Activated gamma-delta T cell (primary cell): Measurements from ENCODE around the gene KLRC2.
"Not testable (repeated sequence)": the region's sequence is repeated elsewhere in the genome, so short reads cannot be mapped to it uniquely, and the experiment has no call there.

Source experiments
- DNase-seq: peaks from one replicate; lab custom pipeline; 2025; lab: John Stamatoyannopoulos, UW
- total RNA-seq, 2 donors: gene quantifications; one replicate each; lab custom pipeline; 2026; lab: John Stamatoyannopoulos, UW

Gene KLRC2
- total RNA-seq: 17.8 to 22.7 reads per million in 2 donors

- not testable (repeated sequence) for DNase-seq
Measured at GRCh38 chr12:10435816-10436215, at the start of gene KLRC2. Gene KLRC2, minus strand, starts transcription at chr12:10436010. Its CDS starts 24 bp downstream, at chr12:10435986.

DNA sequence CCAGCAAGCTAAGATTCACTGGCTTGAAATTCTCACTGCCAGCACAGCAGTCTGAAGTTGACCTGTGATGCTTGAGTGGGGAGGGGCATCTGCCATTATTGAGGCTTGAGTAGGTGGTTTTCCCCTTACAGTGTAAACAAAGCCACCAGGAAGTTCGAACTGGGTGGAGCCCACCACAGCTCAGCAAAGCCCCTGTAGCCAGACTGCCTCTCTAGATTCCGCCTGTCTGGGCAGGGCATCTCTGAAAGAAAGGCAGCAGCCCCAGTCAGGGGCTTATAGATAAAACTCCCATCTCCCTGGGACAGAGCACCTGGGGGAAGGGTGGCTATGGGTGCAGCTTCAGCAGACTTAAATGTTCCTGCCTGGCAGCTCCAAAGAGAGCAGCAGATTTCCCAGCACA is 46.1 kb upstream of the KLRC2 start:
- not testable (repeated sequence) for DNase-seq

- DNase-seq: not testable (repeated sequence)
Measured at GRCh38 chr12:10472808-10473207, 37.0 kb upstream of the KLRC2 start.

DNA sequence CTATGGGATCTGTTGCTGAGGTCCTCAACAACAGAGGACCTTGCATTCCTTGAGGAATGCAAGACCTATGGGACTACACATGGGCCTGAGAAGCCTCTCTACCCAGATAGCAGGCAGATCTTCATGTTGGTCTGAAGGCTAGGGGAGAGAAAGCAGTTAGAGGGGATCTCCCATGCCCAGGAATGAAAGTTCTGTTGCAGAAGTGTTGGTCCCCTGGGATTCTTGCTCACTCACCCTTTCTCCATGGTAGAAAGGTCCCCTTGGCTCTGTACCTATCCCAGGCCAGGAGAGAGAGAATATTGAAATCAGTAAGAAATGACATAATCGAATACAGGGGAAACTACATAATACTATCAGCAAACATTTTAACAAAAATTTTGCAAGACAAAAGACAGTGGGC is 33.9 kb upstream of the KLRC2 start:
- DNase-seq: no peak

GRCh38 chr12:10466311-10466710 is 30.5 kb upstream of the KLRC2 start:
- DNase-seq: no peak

- no peak for DNase-seq
Measured at GRCh38 chr12:10457760-10458159, 21.9 kb upstream of the KLRC2 start.

DNA sequence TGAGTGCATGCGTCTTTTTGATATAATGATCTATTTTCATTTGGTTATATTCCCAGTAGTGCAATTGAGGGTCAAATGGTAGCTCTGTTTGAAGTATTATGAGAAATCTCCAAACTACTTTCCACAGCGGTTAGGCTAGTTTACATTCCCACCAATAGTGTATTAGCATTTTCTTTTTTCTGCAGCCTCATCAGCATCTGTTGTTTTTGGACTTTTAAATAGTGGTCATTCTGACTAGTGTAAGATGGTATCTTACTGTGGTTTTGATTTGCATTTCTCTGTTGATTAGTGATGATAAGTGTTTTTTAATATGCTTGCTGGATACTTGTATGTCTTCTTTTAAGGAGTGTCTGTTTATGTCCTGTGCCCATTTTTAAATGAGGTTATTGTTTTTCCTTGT is 21.0 kb upstream of the KLRC2 start:
- DNase-seq: no peak

GRCh38 chr12:10455766-10456165 is 20.0 kb upstream of the KLRC2 start:
- no peak for DNase-seq

DNA sequence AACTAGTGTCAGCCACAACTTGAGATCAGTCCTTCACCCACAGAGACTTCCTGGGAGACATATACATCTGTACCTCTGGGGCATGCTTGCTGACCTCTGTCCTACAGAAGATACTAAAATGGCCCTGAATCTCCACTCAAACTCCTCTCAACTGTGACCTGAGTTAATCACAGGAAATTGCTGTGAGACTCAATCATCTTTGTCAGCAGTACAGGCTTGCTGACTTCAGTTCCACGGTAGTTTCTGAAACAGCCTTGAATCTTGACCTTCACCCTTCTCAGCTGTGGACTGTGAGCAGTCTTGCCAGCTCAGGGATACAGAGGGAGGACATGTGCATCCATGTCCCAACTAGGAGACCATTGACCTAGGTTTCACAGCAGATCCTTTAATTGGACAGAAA is 18.7 kb upstream of the KLRC2 start:
- DNase-seq: no peak

DNA sequence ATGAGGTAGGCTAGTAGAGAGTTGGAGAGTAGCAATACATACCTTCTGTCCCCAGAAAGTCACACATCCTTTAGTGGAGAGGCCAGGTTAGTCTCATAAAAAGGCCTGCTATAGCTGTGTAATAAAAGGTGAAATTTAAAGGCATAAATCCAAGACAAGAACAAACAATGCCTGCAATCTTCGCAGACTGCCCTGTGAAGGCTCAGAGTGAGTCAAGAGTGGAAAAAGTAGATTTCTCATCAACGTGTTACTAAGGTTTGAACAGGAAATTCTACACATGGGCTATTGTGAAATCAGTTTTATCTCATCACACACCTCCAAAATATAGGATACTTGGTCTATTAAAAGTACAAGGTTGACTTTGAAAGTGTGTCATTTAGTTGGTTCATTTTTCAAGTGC is 17.3 kb upstream of the KLRC2 start, which contains the start of gene KLRC1:
Gene KLRC1 (minus strand): TSS at position 222 of the 400 bp plus-strand sequence. CDS start 2,221 bp downstream, outside the sequence.
- no peak for DNase-seq

- no peak for DNase-seq
Measured at GRCh38 chr12:10448236-10448635, 12.4 kb upstream of the KLRC2 start.

GRCh38 chr12:10446052-10446451 is 10.2 kb upstream of the KLRC2 start:
- DNase-seq: not testable (repeated sequence)

DNA sequence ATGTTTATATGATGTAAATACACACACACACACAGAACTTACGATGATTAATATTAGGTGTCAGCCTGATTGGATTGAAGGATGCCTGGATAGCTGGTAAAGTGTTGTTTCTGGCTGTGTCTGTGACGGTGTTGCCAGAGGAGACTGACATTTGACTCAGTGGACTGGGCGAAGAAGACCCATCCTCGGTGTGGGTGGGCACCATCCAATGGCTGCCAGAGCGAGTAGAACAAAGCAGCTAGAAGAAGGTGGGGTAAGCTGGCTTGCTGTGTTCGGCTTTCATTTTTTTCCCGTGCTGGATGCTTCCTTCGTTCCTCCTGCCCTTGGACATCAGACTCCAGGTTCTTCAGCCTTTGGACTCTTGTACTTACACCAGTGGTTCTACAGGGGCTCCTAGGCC is 5.3 kb upstream of the KLRC2 start:
- not testable (repeated sequence) for DNase-seq

- DNase-seq: not testable (repeated sequence)
Measured at GRCh38 chr12:10439608-10440274, 3.9 kb upstream of the KLRC2 start.

DNA sequence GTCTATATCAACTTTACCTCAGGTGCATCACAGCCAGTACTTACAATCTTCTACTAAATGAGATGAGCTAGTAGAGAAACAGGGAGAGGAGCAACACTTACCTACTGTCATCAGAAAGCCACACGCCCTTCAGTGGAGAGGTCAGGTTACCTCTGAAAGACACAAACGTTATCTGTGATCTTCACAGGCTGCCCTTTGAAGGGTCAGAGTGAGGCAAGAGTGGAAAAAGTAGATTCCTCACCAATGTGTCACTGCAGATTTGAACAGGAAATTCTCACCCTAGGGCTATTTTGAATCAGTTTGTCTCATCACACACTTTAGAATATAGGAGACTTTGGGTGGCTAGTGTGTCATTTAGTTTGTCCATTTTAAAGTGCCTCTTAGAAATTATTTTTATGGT is 1.8 kb upstream of the KLRC2 start:
- DNase-seq: not testable (repeated sequence)

DNA sequence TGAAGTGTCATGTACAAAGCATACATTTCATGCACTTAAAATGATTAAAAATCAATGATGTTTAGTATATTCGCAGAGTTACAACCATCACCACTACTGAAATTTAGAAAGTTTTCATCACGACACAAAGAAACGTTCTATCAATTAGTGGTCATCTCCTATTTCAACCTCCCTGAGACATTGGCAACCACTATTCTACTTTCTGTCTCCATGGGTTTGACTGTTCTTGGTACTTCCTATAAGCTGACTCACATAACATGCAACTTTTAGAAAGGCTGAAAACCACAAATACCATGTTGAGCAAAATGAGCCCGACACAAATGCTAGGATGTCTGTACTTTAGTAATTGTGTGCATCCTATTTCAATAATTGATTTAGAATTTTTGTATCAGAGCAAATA is 5.2 kb downstream of the KLRC2 start:
- not testable (repeated sequence) for DNase-seq

DNA sequence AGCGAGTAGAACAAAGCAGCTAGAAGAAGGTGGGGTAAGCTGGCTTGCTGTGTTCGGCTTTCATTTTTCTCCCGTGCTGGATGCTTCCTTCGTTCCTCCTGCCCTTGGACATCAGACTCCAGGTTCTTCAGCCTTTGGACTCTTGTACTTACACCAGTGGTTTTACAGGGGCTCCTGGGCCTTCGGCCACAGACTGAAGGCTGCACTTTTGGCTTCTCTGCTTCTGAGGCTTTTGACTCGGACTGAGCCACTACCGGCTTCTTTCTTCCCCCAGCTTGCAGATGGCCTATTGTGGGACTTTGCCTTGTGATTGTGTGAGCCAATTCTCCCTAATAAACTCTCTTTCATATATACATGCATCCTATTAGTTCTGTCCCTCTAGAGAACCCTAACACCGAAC is 9.9 kb downstream of the KLRC2 start:
- not testable (repeated sequence) for DNase-seq

DNA sequence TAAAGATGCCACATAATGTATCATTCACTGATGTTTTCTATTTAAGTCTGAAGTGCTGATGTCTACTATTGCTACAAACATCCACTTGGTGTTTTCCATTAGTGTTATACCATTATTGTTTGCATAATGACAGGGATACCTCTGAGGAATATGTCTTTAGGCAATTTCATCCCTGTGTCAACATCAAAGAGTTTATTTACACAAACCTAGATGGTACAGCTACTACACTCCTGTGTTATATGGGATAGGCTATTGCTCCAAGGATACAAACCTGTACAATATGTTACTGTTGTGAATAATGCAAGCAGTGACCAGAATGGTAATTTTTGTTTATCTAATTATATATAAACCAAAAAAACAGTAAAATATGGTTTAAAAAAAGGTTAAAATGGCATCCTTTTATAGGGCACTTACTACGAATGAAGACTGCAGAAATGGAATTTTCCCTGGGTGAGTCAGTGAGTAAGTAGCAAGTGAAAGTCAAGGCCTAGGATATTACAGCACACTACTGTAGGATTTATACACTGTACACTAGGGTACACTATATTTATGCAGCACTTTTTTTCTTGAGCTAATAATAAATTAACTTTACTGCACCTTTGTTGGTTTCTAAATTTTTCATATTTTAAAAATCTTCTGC is 11.4 kb downstream of the KLRC2 start:
- DNase-seq: not testable (repeated sequence)

- DNase-seq: not testable (repeated sequence)
Measured at GRCh38 chr12:10422159-10422558, 13.7 kb downstream of the KLRC2 start.

GRCh38 chr12:10420334-10420733 is 15.5 kb downstream of the KLRC2 start, which contains the start of gene KLRC3:
Gene KLRC3, minus strand, starts transcription at chr12:10420595. Its CDS starts 45 bp downstream, at chr12:10420550.
- not testable (repeated sequence) for DNase-seq

DNA sequence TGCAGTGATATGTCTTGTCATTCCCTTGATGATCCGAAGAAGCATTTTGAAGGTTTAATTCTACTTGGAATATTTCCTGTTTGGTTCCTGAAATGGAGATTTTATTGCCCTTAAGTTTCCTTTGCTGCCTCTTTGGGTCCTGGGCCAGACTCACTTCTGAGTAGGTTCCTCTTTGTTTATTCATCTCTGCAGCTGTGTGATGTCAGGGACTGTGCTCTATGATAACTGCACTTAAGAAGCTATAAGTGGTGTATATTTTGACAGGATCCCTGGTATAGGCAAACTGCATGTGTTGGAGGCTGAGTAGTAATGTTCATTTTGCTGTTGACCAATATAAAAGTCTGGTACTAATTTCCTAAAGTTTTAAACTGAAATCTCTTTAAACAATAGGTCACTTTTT is 26.4 kb downstream of the KLRC2 start, which contains the start of gene KLRC4:
Gene KLRC4 (minus strand): TSS at position 366 of the 400 bp plus-strand sequence. CDS start 182 bp downstream, at position 184.
- no peak for DNase-seq

DNA sequence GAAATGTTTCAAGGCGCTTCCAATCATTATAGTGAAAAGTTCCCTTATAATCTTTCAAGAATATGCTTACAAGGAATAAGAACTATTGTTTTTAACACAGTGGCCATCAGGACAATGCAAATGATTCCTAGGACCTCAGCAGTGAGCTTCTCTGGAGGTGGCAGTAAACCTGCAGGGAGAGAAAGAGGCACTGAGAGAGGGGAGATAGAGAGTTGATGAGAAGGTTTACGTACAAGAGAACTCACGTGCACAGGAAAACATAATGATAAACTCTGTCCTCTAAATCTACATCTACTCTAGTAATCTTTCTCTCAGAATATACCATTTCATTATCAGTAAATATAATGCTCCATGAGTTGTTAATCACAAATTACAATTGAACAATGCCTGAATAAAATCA is 27.0 kb downstream of the KLRC2 start:
- no peak for DNase-seq

GRCh38 chr12:10406725-10407124 is 29.1 kb downstream of the KLRC2 start:
- DNase-seq: no peak
